GM23338 (cell line): Measurements from ENCODE around the gene CTDP1. TPM values are rescaled to one million over a fixed set of nuclear protein-coding genes. Genes with fewer than 3 reads are reported as not detected.

Experiments
- ATAC-seq: fragments of 200-7000 bp; cut with Tn5 transposase; 3 replicates; pipeline ENCODE4 v1.9.1; 2020
- DNase-seq: peaks from one replicate; pipeline ENCODE4 v3.0.0-alpha.2; 2015; ENCODE audit warnings: low spot score
- H2AFZ ChIP-seq: fragments of 200-600 bp; sonication (generic); 2 replicates; pipeline ENCODE4 v1.8.0; 2016; ENCODE audit warnings: antibody characterized with exemption, mild to moderate bottlenecking, moderate library complexity
- H3F3A ChIP-seq: fragments of 200-600 bp; sonication (generic); replicated peaks from 2 replicates; pipeline ENCODE4 v1.8.0; 2017; ENCODE audit warnings: antibody characterized with exemption, mixed run types, low read depth
- H3K27ac ChIP-seq: fragments of 200-600 bp; sonication (generic); 2 replicates; pipeline ENCODE4 v1.6.1; 2016; ENCODE audit warnings: low read depth
- H3K27me3 ChIP-seq: fragments of 200-600 bp; sonication (generic); 2 replicates; pipeline ENCODE4 v1.8.0; 2016; ENCODE audit warnings: mild to moderate bottlenecking, mixed run types, moderate library complexity; ENCODE audit not compliant: insufficient read depth
- H3K36me3 ChIP-seq: fragments of 200-600 bp; sonication (generic); 2 replicates; pipeline ENCODE4 v1.8.0; 2016; ENCODE audit warnings: mild to moderate bottlenecking; ENCODE audit not compliant: insufficient read depth
- H3K4me1 ChIP-seq: fragments of 200-600 bp; sonication (generic); 2 replicates; pipeline ENCODE4 v1.8.0; 2016; ENCODE audit warnings: mild to moderate bottlenecking, moderate library complexity; ENCODE audit not compliant: insufficient read depth
- H3K4me2 ChIP-seq: fragments of 200-600 bp; sonication (generic); 2 replicates; pipeline ENCODE4 v1.7.1; 2017; ENCODE audit warnings: mixed run types
- H3K4me3 ChIP-seq: fragments of 200-600 bp; sonication (generic); 2 replicates; pipeline ENCODE4 v1.6.1; 2016; ENCODE audit warnings: mixed run types
- H3K79me2 ChIP-seq: fragments of 200-600 bp; sonication (generic); replicated peaks from 2 replicates; pipeline ENCODE4 v1.8.0; 2017; ENCODE audit warnings: mild to moderate bottlenecking; ENCODE audit not compliant: insufficient read depth
- H3K9me2 ChIP-seq: fragments of 200-600 bp; sonication (generic); 2 replicates; pipeline ENCODE4 v1.8.0; 2017; ENCODE audit not compliant: insufficient read depth
- H4K20me1 ChIP-seq: fragments of 200-600 bp; sonication (generic); replicated peaks from 2 replicates; pipeline ENCODE4 v1.8.0; 2017; ENCODE audit warnings: mild to moderate bottlenecking; ENCODE audit not compliant: insufficient read depth
- H3K27ac Mint-ChIP-seq: 2 replicates; pipeline ENCODE4 v1.8.0; 2020; ENCODE audit warnings: inconsistent platforms, mild to moderate bottlenecking, moderate library complexity, mixed read lengths
- H3K27me3 Mint-ChIP-seq: 3 replicates; pipeline ENCODE4 v1.8.0; 2022; ENCODE audit warnings: low read depth, mild to moderate bottlenecking, moderate library complexity, mixed read lengths, inconsistent platforms; ENCODE audit not compliant: insufficient read depth, poor library complexity
- H3K36me3 Mint-ChIP-seq: 3 replicates; pipeline ENCODE4 v1.8.0; 2021; ENCODE audit warnings: low read depth, mild to moderate bottlenecking, inconsistent platforms, moderate library complexity, mixed read lengths
- H3K4me1 Mint-ChIP-seq: 3 replicates; pipeline ENCODE4 v1.8.0; 2020; ENCODE audit warnings: mild to moderate bottlenecking, inconsistent platforms, mixed read lengths
- H3K4me3 Mint-ChIP-seq: 3 replicates; pipeline ENCODE4 v1.8.0; 2021; ENCODE audit warnings: moderate library complexity, mild to moderate bottlenecking, inconsistent platforms, mixed read lengths
- H3K9me3 Mint-ChIP-seq: 3 replicates; pipeline ENCODE4 v1.8.0; 2020; ENCODE audit warnings: moderate library complexity, mild to moderate bottlenecking, inconsistent platforms, mixed read lengths
- ETS1 ChIP-seq: IDR thresholded peaks from 2 replicates; pipeline ENCODE4 v1.6.1; 2016; ENCODE audit warnings: antibody characterized with exemption
- EZH2 ChIP-seq: fragments of 200-600 bp; sonication (generic); IDR thresholded peaks from one replicate; pipeline ENCODE4 v1.8.0; 2017; ENCODE audit warnings: antibody characterized with exemption, mild to moderate bottlenecking, low read depth; ENCODE audit not compliant: unreplicated experiment
- NANOG ChIP-seq: IDR thresholded peaks from 2 replicates; pipeline ENCODE4 v1.6.1; 2016; ENCODE audit warnings: antibody characterized with exemption, borderline replicate concordance
- POLR2AphosphoS5 ChIP-seq: IDR thresholded peaks from 2 replicates; pipeline ENCODE4 v1.6.1; 2016; ENCODE audit warnings: antibody characterized with exemption, low read depth
- STAT1 ChIP-seq: IDR thresholded peaks from one replicate; pipeline ENCODE4 v1.6.1; 2016; ENCODE audit warnings: antibody characterized with exemption; ENCODE audit not compliant: unreplicated experiment
- ZNF462 ChIP-seq: fragments of 250-450 bp; sonication (Bioruptor Pico); IDR thresholded peaks from 2 replicates; pipeline ENCODE4 v1.5.0; 2020; ENCODE audit warnings: mild to moderate bottlenecking, moderate library complexity
- polyA plus RNA-seq: library from polyadenylated mRNA; unstranded; fragments of >200 nt; fragmentation: Nextera tagmentation; extraction: Ambion mirVana; gene quantifications from 2 replicates; pipeline ENCODE4 v1.2.1, GENCODE V29; 2016
- total RNA-seq: library from RNA; depleted of rRNA; stranded (reverse); fragments of >200 nt; shearing (Covaris generic); gene quantifications from 2 replicates; pipeline ENCODE4 v1.2.3, GENCODE V29; 2014

Gene CTDP1
- total and polyA plus RNA-seq, 2 experiments from 2014 or later, result 9.4 to 51.6 TPM

- no peak for TF ChIP-seq ZNF462 (CRISPR knock-in tag)
- no peak for TF ChIP-seq EZH2
- no peak for TF ChIP-seq STAT1
- no peak for TF ChIP-seq POLR2AphosphoS5
- no peak for TF ChIP-seq NANOG
- no peak for TF ChIP-seq ETS1
Observed at GRCh38 chr18:79697178-79697577, 17.6 kb downstream of the CTDP1 start (continued).

GRCh38 chr18:79697976-79698375, 18.4 kb downstream of the CTDP1 start:
- Histone ChIP-seq H3K27ac (no peak overlapping the region), H4K20me1 (peaks cover 8% of the 10 kb centered on the region; the same call in 1 of the 2 replicates), H3K4me1 (no peaks in the 10 kb centered on the region), H3F3A (no peaks in the 10 kb centered on the region), H3K4me2 (no peak overlapping the region), H3K79me2 (peaks cover 35% of the 10 kb centered on the region), H2AFZ (no peak overlapping the region), H3K36me3 (no peaks in the 10 kb centered on the region), H3K4me3 (no peak overlapping the region), H3K27me3 (no peaks in the 10 kb centered on the region), H3K9me2 (no peaks in the 10 kb centered on the region)
- no peak for DNase-seq
- no peaks in the 10 kb centered on the region for H3K9me3 Mint-ChIP-seq
- no peak overlapping the region for H3K4me3 Mint-ChIP-seq
- H3K27ac Mint-ChIP-seq, result no peak overlapping the region; the same call in 1 of the 2 replicates
- no peak for ATAC-seq
- peaks cover 6% of the 10 kb centered on the region for H3K4me1 Mint-ChIP-seq
- H3K27me3 Mint-ChIP-seq, result peaks cover 3% of the 10 kb centered on the region
- peaks cover 52% of the 10 kb centered on the region for H3K36me3 Mint-ChIP-seq
- TF ChIP-seq ZNF462 (CRISPR knock-in tag), result no peak
